SK-N-SH (cell line): Measurements from ENCODE around the gene DTNBP1. TPM values are rescaled to one million over a fixed set of nuclear protein-coding genes. Genes with fewer than 3 reads are reported as not detected.

Source experiments
- CTCF ChIA-PET: fragments of 300-600, 350-600 bp; formaldehyde crosslinking; extraction: SDS; loops from one replicate; lab custom pipeline; 2021; lab: Yijun Ruan, JAX
- POLR2A ChIA-PET: fragments of 350-600 bp; sonication (Branson Sonifier 250); formaldehyde crosslinking; extraction: SDS; loops from one replicate; lab custom pipeline; 2020; ENCODE audit warnings: antibody characterized with exemption, inconsistent platforms; lab: Yijun Ruan, JAX
- DNase-seq: peaks from one replicate; pipeline ENCODE4 v3.0.0; 2012
- H2AFZ ChIP-seq: fragments of 200-600 bp; sonication (generic); 2 replicates; pipeline ENCODE4 v1.8.1; 2016; ENCODE audit warnings: antibody characterized with exemption, mild to moderate bottlenecking, low read depth
- H3F3A ChIP-seq: fragments of 200-600 bp; sonication (generic); replicated peaks from 2 replicates; pipeline ENCODE3; 2016; ENCODE audit warnings: antibody characterized with exemption, mild to moderate bottlenecking; ENCODE audit not compliant: insufficient read depth
- H3K27ac ChIP-seq, 2 experiments: fragments of 200-500 bp in 1 of 2; fragments of 200-600 bp in 1 of 2; sonication (Bioruptor generic) in 1 of 2; sonication (generic), shearing (Covaris generic) in 1 of 2; 2 replicates each; pipeline versions ENCODE4 v1.5.1 to v1.6.1; 2014 to 2016; ENCODE audit warnings: low read depth in 2 of 2, inconsistent platforms in 1 of 2, low read length in 1 of 2, mild to moderate bottlenecking in 1 of 2, mixed read lengths in 1 of 2
- H3K27me3 ChIP-seq: fragments of 200-600 bp; sonication (generic), shearing (Covaris generic); 2 replicates; pipeline ENCODE4 v1.6.1; 2016; ENCODE audit warnings: mixed run types; ENCODE audit not compliant: insufficient read depth
- H3K36me3 ChIP-seq, 2 experiments: fragments of 200-500 bp in 1 of 2; fragments of 200-600 bp in 1 of 2; sonication (Bioruptor generic) in 1 of 2; sonication (generic) in 1 of 2; replicated peaks in 1 of 2; 2 replicates each; pipeline versions ENCODE3 to v1.5.1; 2014 to 2016; ENCODE audit warnings: low read length in 1 of 2, mild to moderate bottlenecking in 1 of 2; ENCODE audit not compliant: insufficient read depth in 2 of 2, control insufficient read depth in 1 of 2
- H3K4me1 ChIP-seq, 2 experiments: fragments of 200-500 bp in 1 of 2; fragments of 200-600 bp in 1 of 2; sonication (Bioruptor generic) in 1 of 2; sonication (generic), shearing (Covaris generic) in 1 of 2; 2 replicates each; pipeline versions ENCODE4 v1.5.1 to v1.6.1; 2014 to 2016; ENCODE audit warnings: low read depth in 1 of 2, low read length in 1 of 2, mixed run types in 1 of 2; ENCODE audit not compliant: insufficient read depth in 2 of 2, control insufficient read depth in 1 of 2
- H3K4me2 ChIP-seq: fragments of 200-600 bp; sonication (generic), shearing (Covaris generic); 2 replicates; pipeline ENCODE4 v1.6.1; 2017; ENCODE audit warnings: mixed run types
- H3K4me3 ChIP-seq, 2 experiments: fragments of 200-500 bp in 1 of 2; fragments of 200-600 bp in 1 of 2; sonication (Bioruptor generic) in 1 of 2; sonication (generic), shearing (Covaris generic) in 1 of 2; 2 replicates each; pipeline versions ENCODE4 v1.5.1 to v1.8.1; 2014 to 2016; ENCODE audit warnings: low read depth in 2 of 2, inconsistent platforms in 1 of 2, low read length in 1 of 2, mild to moderate bottlenecking in 1 of 2, mixed read lengths in 1 of 2, moderate library complexity in 1 of 2
- H3K79me2 ChIP-seq: fragments of 200-600 bp; sonication (generic); 2 replicates; pipeline ENCODE4 v1.8.1; 2017; ENCODE audit warnings: mild to moderate bottlenecking; ENCODE audit not compliant: insufficient read depth
- H3K9ac ChIP-seq: fragments of 200-600 bp; sonication (generic); 2 replicates; pipeline ENCODE4 v1.6.1; 2017; ENCODE audit warnings: mixed run types
- H3K9me2 ChIP-seq: fragments of 200-600 bp; sonication (generic); 2 replicates; pipeline ENCODE4 v1.6.1; 2017; ENCODE audit warnings: mixed run types
- H3K9me3 ChIP-seq: fragments of 200-600 bp; sonication (generic); 2 replicates; pipeline ENCODE4 v1.6.1; 2017; ENCODE audit warnings: mixed run types, mild to moderate bottlenecking, moderate library complexity
- H4K20me1 ChIP-seq: fragments of 200-600 bp; sonication (generic); 2 replicates; pipeline ENCODE4 v1.6.1; 2017; ENCODE audit warnings: mild to moderate bottlenecking, mixed run types; ENCODE audit not compliant: insufficient read depth
- CHD2 ChIP-seq: fragments of 150-350 bp; IDR thresholded peaks from 2 replicates; pipeline ENCODE4 v1.6.1; 2018; ENCODE audit warnings: low read length; ENCODE audit not compliant: partially characterized antibody
- ELF1 ChIP-seq: IDR thresholded peaks from 2 replicates; pipeline ENCODE4 v1.4.0; 2012
- EP300 ChIP-seq, 2 experiments: IDR thresholded peaks; 2 replicates each; pipeline versions ENCODE4 v1.4.0 to v1.6.1; 2012; ENCODE audit warnings: borderline replicate concordance in 1 of 2, low read depth in 1 of 2, low read length in 1 of 2
- EZH2phosphoT487 ChIP-seq: fragments of 200-600 bp; sonication (generic); IDR thresholded peaks from 2 replicates; pipeline ENCODE4 v1.6.1; 2017; ENCODE audit warnings: low read depth, mixed run types, mild to moderate bottlenecking, antibody characterized with exemption, moderate library complexity, borderline replicate concordance
- GABPA ChIP-seq: IDR thresholded peaks from 2 replicates; pipeline ENCODE4 v1.4.0; 2012; ENCODE audit warnings: low read depth, mild to moderate bottlenecking
- GATA2 ChIP-seq: sonication (generic); formaldehyde crosslinking; IDR thresholded peaks from 2 replicates; pipeline ENCODE4 v1.5.0; 2020; ENCODE audit warnings: mild to moderate bottlenecking, missing genetic modification reagents
- IRF3 ChIP-seq: fragments of 150-350 bp; IDR thresholded peaks from 2 replicates; pipeline ENCODE4 v1.6.1; 2016; ENCODE audit warnings: mild to moderate bottlenecking, low read depth, low read length
- JUND ChIP-seq: IDR thresholded peaks from 2 replicates; pipeline ENCODE4 v1.4.0; 2012
- MAX ChIP-seq: IDR thresholded peaks from 2 replicates; pipeline ENCODE4 v1.4.0; 2012; ENCODE audit warnings: low read depth
- MEF2A ChIP-seq: IDR thresholded peaks from 2 replicates; pipeline ENCODE4 v1.4.0; 2012; ENCODE audit warnings: low read depth, borderline replicate concordance
- NFIC ChIP-seq: IDR thresholded peaks from 2 replicates; pipeline ENCODE4 v1.4.0; 2012; ENCODE audit warnings: borderline replicate concordance
- NRF1 ChIP-seq: IDR thresholded peaks from 2 replicates; pipeline ENCODE4 v1.6.1; 2012; ENCODE audit warnings: low read depth, mild to moderate bottlenecking, low read length
- PBX3 ChIP-seq: IDR thresholded peaks from 2 replicates; pipeline ENCODE4; 2012
- RAD21 ChIP-seq: IDR thresholded peaks from 2 replicates; pipeline ENCODE4 v1.6.1; 2012; ENCODE audit warnings: mild to moderate bottlenecking, low read length
- RCOR1 ChIP-seq: fragments of 150-350 bp; IDR thresholded peaks from 2 replicates; pipeline ENCODE4 v1.6.1; 2017; ENCODE audit warnings: antibody characterized with exemption, low read length
- RXRA ChIP-seq: IDR thresholded peaks from 2 replicates; pipeline ENCODE4 v1.4.0; 2012; ENCODE audit warnings: low read depth, mild to moderate bottlenecking, borderline replicate concordance
- SIN3A ChIP-seq: IDR thresholded peaks from 2 replicates; pipeline ENCODE4 v1.6.1; 2012; ENCODE audit warnings: low read depth, mild to moderate bottlenecking, low read length, moderate library complexity, borderline replicate concordance
- SMC3 ChIP-seq: IDR thresholded peaks from 2 replicates; pipeline ENCODE4 v1.6.1; 2012; ENCODE audit warnings: low read depth, low read length, improper control_type of control experiment
- TCF12 ChIP-seq: IDR thresholded peaks from 2 replicates; pipeline ENCODE4 v1.4.0; 2012
- TEAD4 ChIP-seq: IDR thresholded peaks from 2 replicates; pipeline ENCODE4 v1.4.0; 2012; ENCODE audit warnings: mild to moderate bottlenecking, borderline replicate concordance; ENCODE audit not compliant: insufficient read depth
- USF1 ChIP-seq: IDR thresholded peaks from 2 replicates; pipeline ENCODE4 v1.4.0; 2012; ENCODE audit warnings: low read depth, borderline replicate concordance
- USF2 ChIP-seq: fragments of 150-350 bp; IDR thresholded peaks from 2 replicates; pipeline ENCODE4 v1.6.1; 2017; ENCODE audit warnings: antibody characterized with exemption, low read length, low read depth, borderline replicate concordance
- YY1 ChIP-seq: IDR thresholded peaks from 2 replicates; pipeline ENCODE4 v1.4.0; 2012; ENCODE audit warnings: low read depth, mild to moderate bottlenecking
- ZBTB33 ChIP-seq: IDR thresholded peaks from 2 replicates; pipeline ENCODE4 v1.4.0; 2012; ENCODE audit warnings: low read depth, borderline replicate concordance
- WGBS: methylation state at CpG from one replicate; pipeline ENCODE4 v1.1.6; 2017; ENCODE audit warnings: low lambda C conversion rate; 5-methylcytosine and 5-hydroxymethylcytosine counted together
- polyA plus RNA-seq, 3 experiments: library from polyadenylated mRNA; depleted of rRNA; stranded (reverse); fragments of >200 nt; gene quantifications; 2 replicates each; pipeline ENCODE4 v1.2.3, GENCODE V29; 2012

The DTNBP1 gene
- polyA plus RNA-seq, 1 of the 3 experiments (the other 2 are of a cell fraction) = 19.7 TPM

- TF ChIP-seq RCOR1 = no peak
- no peak for TF ChIP-seq RXRA
- TF ChIP-seq JUND = no peak
- no peak for TF ChIP-seq SMC3
- TF ChIP-seq ZBTB33 = no peak
- no peak for TF ChIP-seq NFIC
- no peak for TF ChIP-seq MAX
- TF ChIP-seq TEAD4 = no peak
- TF ChIP-seq IRF3 = no peak
- no peak for TF ChIP-seq CHD2
- no peak for TF ChIP-seq YY1
- TF ChIP-seq USF1 = no peak
- no peak for TF ChIP-seq MEF2A
Measured at GRCh38 chr6:15657290-15657689, 5.5 kb downstream of the DTNBP1 start (continued).

- ChIA-PET CTCF (interaction anchor here (0.6 to 1.3 kb wide), 3 partner anchors 8 to 490 kb away, joined by 3 to 5 read pairs (median 3); no protein-coding TSS in a partner anchor), POLR2A (no interaction called here)
- H3K4me3 ChIP-seq = no peak overlapping the region
- H3K79me2 ChIP-seq = peaks cover 10% of the 10 kb centered on the region
- DNase-seq = no peak
- no peaks in the 10 kb centered on the region for H3K27me3 ChIP-seq
- peaks cover 3 to 6% of the 10 kb centered on the region in 2 experiments for H3K36me3 ChIP-seq
- no peak overlapping the region for H3K4me2 ChIP-seq
- H3K9ac ChIP-seq = no peak overlapping the region
- no peaks in the 10 kb centered on the region for H4K20me1 ChIP-seq
- WGBS = 87% methylated on average over 3 of the region's 3 CpGs
- H3K9me3 ChIP-seq = no peaks in the 10 kb centered on the region
- H3K9me2 ChIP-seq = no peaks in the 10 kb centered on the region
- peaks cover 3 to 8% of the 10 kb centered on the region in 2 experiments; a peak in 2 of 4 replicates for H3K4me1 ChIP-seq
- H2AFZ ChIP-seq = no peak overlapping the region
- H3F3A ChIP-seq = no peaks in the 10 kb centered on the region
- no peak overlapping the region for H3K27ac ChIP-seq
- no peak for TF ChIP-seq PBX3
- no peak for TF ChIP-seq NRF1
- TF ChIP-seq EZH2phosphoT487 = no peak
- no peak for TF ChIP-seq ELF1
- TF ChIP-seq EP300 (IDR thresholded peaks at IDR 0.05; ENCODE audit: borderline replicate concordance in 1 of 2, low read depth in 1 of 2, low read length in 1 of 2) = no peak
- no peak for TF ChIP-seq MEF2A
- no peak for TF ChIP-seq GABPA
- TF ChIP-seq RAD21 = no peak
- TF ChIP-seq SIN3A = no peak
- TF ChIP-seq SMC3 = no peak
- TF ChIP-seq RCOR1 = no peak
- TF ChIP-seq MAX = no peak
- TF ChIP-seq TEAD4 = no peak
- no peak for TF ChIP-seq USF2
- TF ChIP-seq TCF12 = no peak
- TF ChIP-seq YY1 = no peak
- TF ChIP-seq CHD2 = no peak
- TF ChIP-seq GATA2 (CRISPR knock-in tag) = no peak
Measured at GRCh38 chr6:15656145-15656544, 6.7 kb downstream of the DTNBP1 start.
